SK-N-SH (cell line): Measurements from ENCODE around the gene RAB8A. TPM values are rescaled to one million over a fixed set of nuclear protein-coding genes. Genes with fewer than 3 reads are reported as not detected.

ENCODE experiments used
- CTCF ChIA-PET: fragments of 300-600, 350-600 bp; formaldehyde crosslinking; extraction: SDS; loops from one replicate; lab custom pipeline; 2021; lab: Yijun Ruan, JAX
- POLR2A ChIA-PET: fragments of 350-600 bp; sonication (Branson Sonifier 250); formaldehyde crosslinking; extraction: SDS; loops from one replicate; lab custom pipeline; 2020; ENCODE audit warnings: antibody characterized with exemption, inconsistent platforms; lab: Yijun Ruan, JAX
- DNase-seq: peaks from one replicate; pipeline ENCODE4 v3.0.0; 2012
- H2AFZ ChIP-seq: fragments of 200-600 bp; sonication (generic); 2 replicates; pipeline ENCODE4 v1.8.1; 2016; ENCODE audit warnings: antibody characterized with exemption, mild to moderate bottlenecking, low read depth
- H3F3A ChIP-seq: fragments of 200-600 bp; sonication (generic); replicated peaks from 2 replicates; pipeline ENCODE3; 2016; ENCODE audit warnings: antibody characterized with exemption, mild to moderate bottlenecking; ENCODE audit not compliant: insufficient read depth
- H3K27ac ChIP-seq, 2 experiments: fragments of 200-500 bp in 1 of 2; fragments of 200-600 bp in 1 of 2; sonication (Bioruptor generic) in 1 of 2; sonication (generic), shearing (Covaris generic) in 1 of 2; 2 replicates each; pipeline versions ENCODE4 v1.5.1 to v1.6.1; 2014 to 2016; ENCODE audit warnings: low read depth in 2 of 2, inconsistent platforms in 1 of 2, low read length in 1 of 2, mild to moderate bottlenecking in 1 of 2, mixed read lengths in 1 of 2
- H3K27me3 ChIP-seq: fragments of 200-600 bp; sonication (generic), shearing (Covaris generic); 2 replicates; pipeline ENCODE4 v1.6.1; 2016; ENCODE audit warnings: mixed run types; ENCODE audit not compliant: insufficient read depth
- H3K36me3 ChIP-seq, 2 experiments: fragments of 200-500 bp in 1 of 2; fragments of 200-600 bp in 1 of 2; sonication (Bioruptor generic) in 1 of 2; sonication (generic) in 1 of 2; replicated peaks in 1 of 2; 2 replicates each; pipeline versions ENCODE3 to v1.5.1; 2014 to 2016; ENCODE audit warnings: low read length in 1 of 2, mild to moderate bottlenecking in 1 of 2; ENCODE audit not compliant: insufficient read depth in 2 of 2, control insufficient read depth in 1 of 2
- H3K4me1 ChIP-seq, 2 experiments: fragments of 200-500 bp in 1 of 2; fragments of 200-600 bp in 1 of 2; sonication (Bioruptor generic) in 1 of 2; sonication (generic), shearing (Covaris generic) in 1 of 2; 2 replicates each; pipeline versions ENCODE4 v1.5.1 to v1.6.1; 2014 to 2016; ENCODE audit warnings: low read depth in 1 of 2, low read length in 1 of 2, mixed run types in 1 of 2; ENCODE audit not compliant: insufficient read depth in 2 of 2, control insufficient read depth in 1 of 2
- H3K4me2 ChIP-seq: fragments of 200-600 bp; sonication (generic), shearing (Covaris generic); 2 replicates; pipeline ENCODE4 v1.6.1; 2017; ENCODE audit warnings: mixed run types
- H3K4me3 ChIP-seq, 2 experiments: fragments of 200-500 bp in 1 of 2; fragments of 200-600 bp in 1 of 2; sonication (Bioruptor generic) in 1 of 2; sonication (generic), shearing (Covaris generic) in 1 of 2; 2 replicates each; pipeline versions ENCODE4 v1.5.1 to v1.8.1; 2014 to 2016; ENCODE audit warnings: low read depth in 2 of 2, inconsistent platforms in 1 of 2, low read length in 1 of 2, mild to moderate bottlenecking in 1 of 2, mixed read lengths in 1 of 2, moderate library complexity in 1 of 2
- H3K79me2 ChIP-seq: fragments of 200-600 bp; sonication (generic); 2 replicates; pipeline ENCODE4 v1.8.1; 2017; ENCODE audit warnings: mild to moderate bottlenecking; ENCODE audit not compliant: insufficient read depth
- H3K9ac ChIP-seq: fragments of 200-600 bp; sonication (generic); 2 replicates; pipeline ENCODE4 v1.6.1; 2017; ENCODE audit warnings: mixed run types
- H3K9me2 ChIP-seq: fragments of 200-600 bp; sonication (generic); 2 replicates; pipeline ENCODE4 v1.6.1; 2017; ENCODE audit warnings: mixed run types
- H3K9me3 ChIP-seq: fragments of 200-600 bp; sonication (generic); 2 replicates; pipeline ENCODE4 v1.6.1; 2017; ENCODE audit warnings: mixed run types, mild to moderate bottlenecking, moderate library complexity
- H4K20me1 ChIP-seq: fragments of 200-600 bp; sonication (generic); 2 replicates; pipeline ENCODE4 v1.6.1; 2017; ENCODE audit warnings: mild to moderate bottlenecking, mixed run types; ENCODE audit not compliant: insufficient read depth
- EZH2phosphoT487 ChIP-seq: fragments of 200-600 bp; sonication (generic); IDR thresholded peaks from 2 replicates; pipeline ENCODE4 v1.6.1; 2017; ENCODE audit warnings: low read depth, mixed run types, mild to moderate bottlenecking, antibody characterized with exemption, moderate library complexity, borderline replicate concordance
- FOXM1 ChIP-seq: IDR thresholded peaks from 2 replicates; pipeline ENCODE4 v1.4.0; 2012; ENCODE audit warnings: low read depth, mild to moderate bottlenecking
- JUND ChIP-seq: IDR thresholded peaks from 2 replicates; pipeline ENCODE4 v1.4.0; 2012
- MXI1 ChIP-seq: IDR thresholded peaks from 2 replicates; pipeline ENCODE4 v1.6.1; 2012; ENCODE audit warnings: mild to moderate bottlenecking, low read depth, low read length, improper control_type of control experiment
- REST ChIP-seq: IDR thresholded peaks from 2 replicates; pipeline ENCODE4 v1.6.1; 2012; ENCODE audit warnings: mild to moderate bottlenecking, low read depth, low read length, moderate library complexity
- USF2 ChIP-seq: fragments of 150-350 bp; IDR thresholded peaks from 2 replicates; pipeline ENCODE4 v1.6.1; 2017; ENCODE audit warnings: antibody characterized with exemption, low read length, low read depth, borderline replicate concordance
- WGBS: methylation state at CpG from one replicate; pipeline ENCODE4 v1.1.6; 2017; ENCODE audit warnings: low lambda C conversion rate; 5-methylcytosine and 5-hydroxymethylcytosine counted together
- polyA plus RNA-seq, 3 experiments: library from polyadenylated mRNA; depleted of rRNA; stranded (reverse); fragments of >200 nt; gene quantifications; 2 replicates each; pipeline ENCODE4 v1.2.3, GENCODE V29; 2012

The RAB8A gene
- polyA plus RNA-seq, 1 of the 3 experiments (the other 2 are of a cell fraction), result 55.2 TPM

- Histone ChIP-seq H3K36me3 (no peaks in the 10 kb centered on the region), H3F3A (no peaks in the 10 kb centered on the region), H3K4me2 (no peak overlapping the region), H3K79me2 (no peaks in the 10 kb centered on the region), H3K4me3 (no peak overlapping the region), H2AFZ (no peak overlapping the region), H3K27ac (no peak overlapping the region), H4K20me1 (no peaks in the 10 kb centered on the region), H3K9me2 (no peaks in the 10 kb centered on the region), H3K9ac (no peak overlapping the region), H3K9me3 (no peaks in the 10 kb centered on the region), H3K4me1 (no peaks in the 10 kb centered on the region), H3K27me3 (no peaks in the 10 kb centered on the region; the same call in 1 of the 2 replicates)
- CTCF ChIA-PET, result interaction anchor here (0.7 to 1.5 kb wide), 2 partner anchors 43 to 80 kb away, joined by 3 read pairs; partner anchors contain the start of gene RAB8A
- no peak for TF ChIP-seq JUND
- no peak for TF ChIP-seq USF2
- TF ChIP-seq EZH2phosphoT487, result no peak
- TF ChIP-seq FOXM1, result no peak
- no peak for TF ChIP-seq MXI1
- TF ChIP-seq REST, result no peak
- WGBS, result 38% methylated on average over 8 of the region's 8 CpGs
- POLR2A ChIA-PET, result no interaction called here
- no peak for DNase-seq
These were observed 42.9 kb downstream of the RAB8A start for GRCh38 chr19:16154557-16154956.

DNA sequence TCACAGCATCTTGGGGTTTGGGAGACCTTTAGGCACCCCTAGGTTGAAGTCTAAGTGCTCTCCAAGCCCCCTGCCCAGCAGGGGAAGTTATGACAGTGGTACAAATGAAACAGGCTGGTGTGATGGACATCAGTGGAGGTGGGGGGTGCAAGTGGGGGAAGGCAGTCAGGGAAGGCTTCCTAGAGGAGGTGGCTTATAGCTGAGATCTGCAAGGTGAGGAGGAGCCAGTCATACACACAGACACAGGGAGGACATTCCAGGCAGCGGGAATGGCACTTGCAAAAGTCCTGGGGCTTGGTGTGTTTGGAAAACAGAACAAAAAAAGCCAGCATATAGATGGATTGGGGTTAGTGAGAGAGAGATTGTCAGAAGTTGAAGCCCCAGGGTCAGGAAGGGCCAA, 43.4 kb downstream of the RAB8A start:
- no peaks in the 10 kb centered on the region for H3K36me3 ChIP-seq
- H3K9ac ChIP-seq, result no peak overlapping the region
- no peaks in the 10 kb centered on the region for H3K4me1 ChIP-seq
- H3K27ac ChIP-seq, result no peak overlapping the region
- no peaks in the 10 kb centered on the region for H3K9me2 ChIP-seq
- H3F3A ChIP-seq, result no peaks in the 10 kb centered on the region
- POLR2A ChIA-PET, result no interaction called here
- no peaks in the 10 kb centered on the region for H3K9me3 ChIP-seq
- CTCF ChIA-PET, result interaction anchor here (0.7 kb wide), 1 partner anchor 81 kb away, joined by 3 read pairs; no protein-coding TSS in a partner anchor
- H3K4me3 ChIP-seq, result no peak overlapping the region
- H2AFZ ChIP-seq, result no peak overlapping the region
- no peaks in the 10 kb centered on the region for H4K20me1 ChIP-seq
- H3K79me2 ChIP-seq, result no peaks in the 10 kb centered on the region
- no peak overlapping the region for H3K4me2 ChIP-seq
- H3K27me3 ChIP-seq, result no peaks in the 10 kb centered on the region; the same call in 1 of the 2 replicates
- DNase-seq, result no peak
- no peak for TF ChIP-seq REST
- TF ChIP-seq, all 33 proteins: peak for 0
- 25% methylated on average over 1 of the region's 1 CpG for WGBS
